Osteocyte (in vitro differentiated cells): Measurements from ENCODE around the gene GFOD1. TPM values are rescaled to one million over a fixed set of nuclear protein-coding genes. Genes with fewer than 3 reads are reported as not detected.

Source experiments
- DNase-seq: peaks from one replicate; pipeline ENCODE4 v3.0.0; 2021; ENCODE audit warnings: mixed read lengths; ENCODE audit not compliant: unreplicated experiment; ENCODE audit errors: extremely low spot score
- H3K27ac Mint-ChIP-seq: one replicate; pipeline ENCODE4 v1.8.0; 2021; ENCODE audit warnings: mild to moderate bottlenecking, mixed read lengths; ENCODE audit not compliant: unreplicated experiment
- H3K27me3 Mint-ChIP-seq: one replicate; pipeline ENCODE4 v1.8.0; 2021; ENCODE audit warnings: mixed read lengths; ENCODE audit not compliant: unreplicated experiment
- H3K36me3 Mint-ChIP-seq: one replicate; pipeline ENCODE4 v1.8.0; 2021; ENCODE audit warnings: mixed read lengths; ENCODE audit not compliant: unreplicated experiment
- H3K4me1 Mint-ChIP-seq: one replicate; pipeline ENCODE4 v1.8.0; 2021; ENCODE audit warnings: mixed read lengths; ENCODE audit not compliant: unreplicated experiment
- H3K4me3 Mint-ChIP-seq: one replicate; pipeline ENCODE4 v1.8.0; 2021; ENCODE audit warnings: mild to moderate bottlenecking, moderate library complexity, mixed read lengths; ENCODE audit not compliant: unreplicated experiment
- H3K9me3 Mint-ChIP-seq: one replicate; pipeline ENCODE4 v1.8.0; 2021; ENCODE audit warnings: mixed read lengths; ENCODE audit not compliant: unreplicated experiment
- CTCF ChIP-seq: fragments of 200-600 bp; sonication (generic); IDR thresholded peaks from 2 replicates; pipeline ENCODE4 v1.5.0; 2021; ENCODE audit warnings: antibody characterized with exemption, mild to moderate bottlenecking, moderate library complexity
- total RNA-seq: library from RNA; stranded (reverse); gene quantifications from 2 replicates; pipeline ENCODE4 v1.2.1, GENCODE V29; 2021

GFOD1 gene
- total RNA-seq, 1 donor from 2014 or later, result 0.89 TPM

DNA sequence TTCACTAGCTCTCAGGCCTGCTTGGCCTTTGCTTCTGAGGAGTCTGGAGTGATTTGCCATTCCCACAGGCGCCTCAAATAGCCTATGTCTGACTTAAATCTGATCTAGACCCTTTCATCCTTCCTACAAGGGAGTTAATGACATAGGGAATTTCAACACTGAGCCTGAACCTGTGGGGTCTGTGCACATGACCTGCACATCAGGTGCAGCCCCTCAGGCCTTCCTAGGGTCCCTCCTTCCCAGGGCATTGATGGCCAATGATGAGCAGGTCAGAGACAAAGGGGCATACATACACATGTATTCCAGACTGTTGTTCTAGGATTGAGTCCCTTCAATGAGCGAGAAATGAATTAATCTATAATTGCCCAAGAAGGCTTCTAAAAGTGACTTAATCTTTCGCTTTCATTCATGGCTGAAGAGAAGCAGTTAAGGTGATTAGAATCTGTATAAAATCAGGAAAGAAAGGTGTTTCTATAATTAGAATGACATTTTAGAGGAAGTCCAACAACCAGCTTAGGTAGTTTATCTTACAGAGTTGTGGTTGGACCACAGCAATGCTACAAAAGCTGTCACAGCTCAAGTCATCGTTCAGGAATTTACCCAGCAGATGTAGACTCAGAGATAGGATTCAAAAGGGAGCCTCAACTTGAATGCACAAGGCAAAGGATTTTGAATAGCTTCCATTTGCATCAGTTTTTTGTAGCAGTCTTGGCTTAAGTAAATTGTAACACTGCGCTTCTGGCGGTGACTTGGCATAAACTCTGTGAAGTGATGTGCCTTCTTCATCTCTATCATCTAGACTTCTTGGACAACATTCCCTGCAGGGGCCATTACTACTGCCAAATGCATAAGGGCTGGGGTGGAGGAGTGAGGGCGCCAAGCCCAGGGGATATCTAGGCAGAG lies 132.1 kb downstream of the GFOD1 start:
- Mint-ChIP-seq H3K27ac (no peak overlapping the region), H3K9me3 (no peaks in the 10 kb centered on the region), H3K4me3 (no peak overlapping the region), H3K36me3 (no peaks in the 10 kb centered on the region), H3K4me1 (peaks cover 12% of the 10 kb centered on the region), H3K27me3 (no peaks in the 10 kb centered on the region)
- TF ChIP-seq CTCF, result no peak
- DNase-seq, result no peak

DNA sequence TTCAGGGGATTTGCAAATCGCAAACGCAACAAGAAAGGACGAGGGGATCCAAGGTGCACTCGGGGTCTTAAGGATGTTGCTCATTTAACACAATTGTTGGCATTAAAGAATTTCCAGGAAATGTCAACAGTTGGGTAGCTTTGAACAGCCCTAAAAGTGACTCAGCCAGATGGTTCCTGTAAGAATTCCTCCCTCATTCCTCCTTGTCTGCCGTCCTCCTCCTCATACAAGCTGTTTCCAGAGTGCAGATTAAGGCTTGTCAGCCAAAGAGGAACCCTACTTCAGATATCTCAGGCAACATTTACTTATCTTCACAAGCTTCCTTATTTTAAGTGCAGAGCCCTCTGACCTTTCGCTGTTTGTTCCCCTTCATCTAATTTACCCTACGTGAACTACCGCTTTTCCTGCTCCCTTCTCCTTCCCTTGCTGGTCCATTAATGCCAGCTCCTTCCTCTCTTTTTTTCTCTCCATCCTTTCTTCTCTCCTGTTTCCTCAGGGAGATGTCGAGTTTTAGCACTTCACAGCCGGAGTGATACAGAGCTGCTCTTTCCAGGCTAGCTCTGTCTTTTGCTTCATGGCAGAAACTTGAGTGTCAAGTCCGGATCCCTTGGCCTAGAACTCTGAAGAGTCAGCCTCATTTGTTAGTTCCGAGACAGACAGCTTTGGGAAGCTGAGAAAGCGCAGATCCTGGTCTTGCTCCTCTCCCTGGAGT lies 132.9 kb downstream of the GFOD1 start:
- Mint-ChIP-seq H3K36me3 (no peaks in the 10 kb centered on the region), H3K27ac (no peak overlapping the region), H3K27me3 (no peaks in the 10 kb centered on the region), H3K4me3 (no peak overlapping the region), H3K4me1 (peaks cover 12% of the 10 kb centered on the region), H3K9me3 (no peaks in the 10 kb centered on the region)
- no peak for DNase-seq
- TF ChIP-seq CTCF, result no peak

DNA sequence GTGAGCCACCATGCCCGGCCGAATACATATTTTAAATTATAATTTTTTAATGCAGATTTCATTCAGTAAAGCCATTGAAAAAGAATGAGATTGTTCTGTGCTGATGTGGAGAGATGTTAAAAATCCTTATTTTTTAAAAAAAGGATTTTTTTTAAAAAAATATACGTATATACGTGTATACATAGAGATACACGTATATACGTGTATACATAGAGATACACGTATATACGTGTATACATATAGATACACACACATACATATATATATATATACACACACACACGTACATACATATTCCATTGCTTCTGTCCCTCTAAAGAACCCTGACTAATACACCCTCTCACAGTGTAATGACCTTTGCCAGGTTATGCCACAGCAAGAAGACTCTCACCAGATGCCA lies 135.2 kb downstream of the GFOD1 start:
- Mint-ChIP-seq H3K4me3 (no peak overlapping the region), H3K4me1 (peaks cover 12% of the 10 kb centered on the region), H3K36me3 (no peaks in the 10 kb centered on the region), H3K27me3 (no peaks in the 10 kb centered on the region), H3K9me3 (no peaks in the 10 kb centered on the region), H3K27ac (no peak overlapping the region)
- no peak for TF ChIP-seq CTCF
- DNase-seq, result no peak

- peaks cover 6% of the 10 kb centered on the region for H3K27me3 Mint-ChIP-seq
Measured at GRCh38 chr6:13351271-13351670, 136.1 kb downstream of the GFOD1 start.

More at GRCh38 chr6:13351271-13351670, 136.1 kb downstream of the GFOD1 start:
- no peak for TF ChIP-seq CTCF
- H3K9me3 Mint-ChIP-seq, result no peaks in the 10 kb centered on the region
- peaks cover 12% of the 10 kb centered on the region for H3K4me1 Mint-ChIP-seq
- no peak for DNase-seq
- no peaks in the 10 kb centered on the region for H3K36me3 Mint-ChIP-seq
- no peak overlapping the region for H3K27ac Mint-ChIP-seq
- no peak overlapping the region for H3K4me3 Mint-ChIP-seq
